Thyroid gland (tissue), 4 donors: ENCODE data around the gene TPH2.

Experiments
- CTCF ChIP-seq, 6 experiments: fragments of 200-600 bp in 3 of 6; fragments of 450-650 bp in 3 of 6; sonication (generic) in 3 of 6; IDR thresholded peaks; one replicate each; pipeline ENCODE4 v1.5.1; 2016 to 2019; ENCODE audit warnings: antibody characterized with exemption in 6 of 6, mild to moderate bottlenecking in 2 of 6, inconsistent platforms in 1 of 6, moderate library complexity in 1 of 6
- POLR2A ChIP-seq, 2 donors: fragments of 450-650 bp; IDR thresholded peaks; one replicate each; pipeline ENCODE4 v1.6.1; 2017; ENCODE audit warnings: antibody characterized with exemption in 2 of 2, mild to moderate bottlenecking in 2 of 2, moderate library complexity in 1 of 2

GRCh38 chr12:72012874-72013273 is 74.2 kb downstream of the TPH2 start:
- no peak for TF ChIP-seq CTCF (IDR thresholded peaks at IDR 0.05)
- no peak for TF ChIP-seq POLR2A (IDR thresholded peaks at IDR 0.05)
